ENCODE measurements around the gene NELFCD.

DNA sequence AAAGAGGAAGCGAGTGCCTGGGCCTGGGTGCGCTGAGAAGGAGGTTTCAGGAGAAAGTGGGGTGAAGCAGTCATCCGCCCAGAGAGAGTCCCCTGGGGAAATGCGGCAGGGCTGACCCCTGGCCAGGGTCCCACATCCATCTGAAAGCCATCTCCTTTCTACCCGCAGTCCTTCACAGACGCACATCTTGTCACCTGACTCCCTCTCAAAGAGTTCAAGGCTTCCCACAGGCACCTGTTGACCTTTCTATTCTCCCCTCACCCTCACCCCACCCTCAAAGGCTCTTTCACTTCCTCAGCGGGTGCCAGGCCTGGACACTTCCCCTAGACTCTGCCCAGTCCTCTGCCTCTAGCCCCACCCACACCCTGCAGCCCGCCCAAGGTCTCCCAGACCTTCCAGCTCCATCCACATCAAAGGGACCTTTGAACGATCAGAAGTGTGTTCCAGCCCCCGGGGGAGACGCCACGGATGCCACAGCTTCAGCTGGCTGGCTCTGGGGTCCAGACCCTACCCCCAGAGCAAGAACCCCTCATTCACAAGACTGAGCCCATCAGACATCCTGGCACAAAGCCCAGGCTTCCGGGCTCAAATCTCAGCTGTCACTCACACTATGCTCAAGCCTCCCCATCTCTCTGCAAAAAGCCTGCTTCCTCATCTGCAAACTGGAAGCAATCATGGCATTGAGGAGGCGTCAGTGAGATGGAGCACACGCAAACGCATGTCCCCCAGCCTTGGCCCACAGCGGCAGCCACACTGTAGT is 23.9 kb downstream of the NELFCD start:
- no peak for TF ChIP-seq POLR2A (IDR thresholded peaks at IDR 0.05)
- TF ChIP-seq, protein P1, sequence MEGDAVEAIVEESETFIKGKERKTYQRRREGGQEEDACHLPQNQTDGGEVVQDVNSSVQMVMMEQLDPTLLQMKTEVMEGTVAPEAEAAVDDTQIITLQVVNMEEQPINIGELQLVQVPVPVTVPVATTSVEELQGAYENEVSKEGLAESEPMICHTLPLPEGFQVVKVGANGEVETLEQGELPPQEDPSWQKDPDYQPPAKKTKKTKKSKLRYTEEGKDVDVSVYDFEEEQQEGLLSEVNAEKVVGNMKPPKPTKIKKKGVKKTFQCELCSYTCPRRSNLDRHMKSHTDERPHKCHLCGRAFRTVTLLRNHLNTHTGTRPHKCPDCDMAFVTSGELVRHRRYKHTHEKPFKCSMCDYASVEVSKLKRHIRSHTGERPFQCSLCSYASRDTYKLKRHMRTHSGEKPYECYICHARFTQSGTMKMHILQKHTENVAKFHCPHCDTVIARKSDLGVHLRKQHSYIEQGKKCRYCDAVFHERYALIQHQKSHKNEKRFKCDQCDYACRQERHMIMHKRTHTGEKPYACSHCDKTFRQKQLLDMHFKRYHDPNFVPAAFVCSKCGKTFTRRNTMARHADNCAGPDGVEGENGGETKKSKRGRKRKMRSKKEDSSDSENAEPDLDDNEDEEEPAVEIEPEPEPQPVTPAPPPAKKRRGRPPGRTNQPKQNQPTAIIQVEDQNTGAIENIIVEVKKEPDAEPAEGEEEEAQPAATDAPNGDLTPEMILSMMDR (IDR thresholded peaks at IDR 0.05) = no peak
- no peak for TF ChIP-seq POLR2AphosphoS5 (IDR thresholded peaks at IDR 0.05)
